Measurements from ENCODE around the gene CAMK2B.

DNA sequence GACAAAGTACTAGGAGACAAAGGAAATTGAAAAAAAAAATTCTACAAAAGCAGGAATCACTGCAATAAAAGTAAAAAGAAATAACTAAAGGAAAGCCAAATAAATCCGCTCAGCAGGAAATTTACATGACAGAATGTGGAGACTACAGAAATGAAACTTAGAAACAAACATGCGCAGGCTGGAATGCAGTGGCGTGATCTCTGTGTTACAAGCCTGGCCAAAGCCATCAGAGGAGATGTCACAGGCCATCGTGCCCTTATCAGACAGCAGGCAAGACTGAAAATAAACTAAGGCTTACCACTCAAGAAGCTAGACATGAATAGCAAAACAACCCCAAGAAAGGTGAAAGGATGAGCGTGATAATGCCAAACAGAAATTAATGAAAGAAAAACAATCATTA, 6.3 kb upstream of the CAMK2B start:
- TF ChIP-seq RAD21 (IDR thresholded peaks at IDR 0.05; ENCODE audit: low read depth) (no peak), TEAD4 (IDR thresholded peaks at IDR 0.05) (no peak), EP300 (IDR thresholded peaks at IDR 0.05; ENCODE audit: borderline replicate concordance) (no peak), TCF12 (IDR thresholded peaks at IDR 0.05; ENCODE audit: low read depth) (no peak), CEBPB (IDR thresholded peaks at IDR 0.05) (no peak), EGR1 (IDR thresholded peaks at IDR 0.05) (no peak), FOXM1 (IDR thresholded peaks at IDR 0.05; ENCODE audit: borderline replicate concordance, low read depth) (no peak), TAF1 (IDR thresholded peaks at IDR 0.05; ENCODE audit: low read depth) (no peak), YY1 (IDR thresholded peaks at IDR 0.05; ENCODE audit: low read depth) (no peak)
- TF ChIP-seq, protein P1, sequence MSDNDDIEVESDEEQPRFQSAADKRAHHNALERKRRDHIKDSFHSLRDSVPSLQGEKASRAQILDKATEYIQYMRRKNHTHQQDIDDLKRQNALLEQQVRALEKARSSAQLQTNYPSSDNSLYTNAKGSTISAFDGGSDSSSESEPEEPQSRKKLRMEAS (IDR thresholded peaks at IDR 0.05): no peak
- TF ChIP-seq, protein P2, sequence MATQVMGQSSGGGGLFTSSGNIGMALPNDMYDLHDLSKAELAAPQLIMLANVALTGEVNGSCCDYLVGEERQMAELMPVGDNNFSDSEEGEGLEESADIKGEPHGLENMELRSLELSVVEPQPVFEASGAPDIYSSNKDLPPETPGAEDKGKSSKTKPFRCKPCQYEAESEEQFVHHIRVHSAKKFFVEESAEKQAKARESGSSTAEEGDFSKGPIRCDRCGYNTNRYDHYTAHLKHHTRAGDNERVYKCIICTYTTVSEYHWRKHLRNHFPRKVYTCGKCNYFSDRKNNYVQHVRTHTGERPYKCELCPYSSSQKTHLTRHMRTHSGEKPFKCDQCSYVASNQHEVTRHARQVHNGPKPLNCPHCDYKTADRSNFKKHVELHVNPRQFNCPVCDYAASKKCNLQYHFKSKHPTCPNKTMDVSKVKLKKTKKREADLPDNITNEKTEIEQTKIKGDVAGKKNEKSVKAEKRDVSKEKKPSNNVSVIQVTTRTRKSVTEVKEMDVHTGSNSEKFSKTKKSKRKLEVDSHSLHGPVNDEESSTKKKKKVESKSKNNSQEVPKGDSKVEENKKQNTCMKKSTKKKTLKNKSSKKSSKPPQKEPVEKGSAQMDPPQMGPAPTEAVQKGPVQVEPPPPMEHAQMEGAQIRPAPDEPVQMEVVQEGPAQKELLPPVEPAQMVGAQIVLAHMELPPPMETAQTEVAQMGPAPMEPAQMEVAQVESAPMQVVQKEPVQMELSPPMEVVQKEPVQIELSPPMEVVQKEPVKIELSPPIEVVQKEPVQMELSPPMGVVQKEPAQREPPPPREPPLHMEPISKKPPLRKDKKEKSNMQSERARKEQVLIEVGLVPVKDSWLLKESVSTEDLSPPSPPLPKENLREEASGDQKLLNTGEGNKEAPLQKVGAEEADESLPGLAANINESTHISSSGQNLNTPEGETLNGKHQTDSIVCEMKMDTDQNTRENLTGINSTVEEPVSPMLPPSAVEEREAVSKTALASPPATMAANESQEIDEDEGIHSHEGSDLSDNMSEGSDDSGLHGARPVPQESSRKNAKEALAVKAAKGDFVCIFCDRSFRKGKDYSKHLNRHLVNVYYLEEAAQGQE (IDR thresholded peaks at IDR 0.05; ENCODE audit: low read depth): no peak
- TF ChIP-seq, protein P3, sequence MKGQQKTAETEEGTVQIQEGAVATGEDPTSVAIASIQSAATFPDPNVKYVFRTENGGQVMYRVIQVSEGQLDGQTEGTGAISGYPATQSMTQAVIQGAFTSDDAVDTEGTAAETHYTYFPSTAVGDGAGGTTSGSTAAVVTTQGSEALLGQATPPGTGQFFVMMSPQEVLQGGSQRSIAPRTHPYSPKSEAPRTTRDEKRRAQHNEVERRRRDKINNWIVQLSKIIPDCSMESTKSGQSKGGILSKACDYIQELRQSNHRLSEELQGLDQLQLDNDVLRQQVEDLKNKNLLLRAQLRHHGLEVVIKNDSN (IDR thresholded peaks at IDR 0.05): no peak
